Subcutaneous abdominal adipose tissue (tissue), 5 donors: ENCODE measurements around the gene ART1.

Experiments used
- H3K27ac ChIP-seq: one replicate; pipeline ENCODE4 v1.7.0; 2013; ENCODE audit warnings: low read depth, mild to moderate bottlenecking, inconsistent platforms, low read length, moderate library complexity
- H3K27me3 ChIP-seq, 5 donors: one replicate each; pipeline ENCODE4 v1.7.0; 2013; ENCODE audit warnings: low read length in 5 of 5, inconsistent platforms in 1 of 5; ENCODE audit not compliant: control insufficient read depth in 5 of 5, insufficient read depth in 4 of 5
- H3K36me3 ChIP-seq, 5 donors: one replicate each; pipeline ENCODE4 v1.7.0; 2013; ENCODE audit warnings: low read length in 5 of 5; ENCODE audit not compliant: control insufficient read depth in 5 of 5, insufficient read depth in 5 of 5
- H3K4me1 ChIP-seq, 5 donors: one replicate each; pipeline ENCODE4 v1.7.0; 2013; ENCODE audit warnings: low read length in 5 of 5, mild to moderate bottlenecking in 3 of 5, moderate library complexity in 1 of 5; ENCODE audit not compliant: control insufficient read depth in 5 of 5, insufficient read depth in 5 of 5
- H3K4me3 ChIP-seq, 5 donors: one replicate each; pipeline ENCODE4 v1.7.0; 2013; ENCODE audit warnings: low read length in 5 of 5, low read depth in 1 of 5
- H3K9ac ChIP-seq, 5 donors: one replicate each; pipeline ENCODE4 v1.7.0; 2013; ENCODE audit warnings: low read length in 5 of 5, mild to moderate bottlenecking in 4 of 5, moderate library complexity in 3 of 5
- H3K9me3 ChIP-seq, 5 donors: one replicate each; pipeline ENCODE4 v1.7.0; 2013; ENCODE audit warnings: low read length in 5 of 5; ENCODE audit not compliant: control insufficient read depth in 5 of 5
- donor health status: healthy.
- donor health status: healthy.
- donor health status: healthy.
- donor health status: healthy.
- donor health status: healthy.

ART1 gene

DNA sequence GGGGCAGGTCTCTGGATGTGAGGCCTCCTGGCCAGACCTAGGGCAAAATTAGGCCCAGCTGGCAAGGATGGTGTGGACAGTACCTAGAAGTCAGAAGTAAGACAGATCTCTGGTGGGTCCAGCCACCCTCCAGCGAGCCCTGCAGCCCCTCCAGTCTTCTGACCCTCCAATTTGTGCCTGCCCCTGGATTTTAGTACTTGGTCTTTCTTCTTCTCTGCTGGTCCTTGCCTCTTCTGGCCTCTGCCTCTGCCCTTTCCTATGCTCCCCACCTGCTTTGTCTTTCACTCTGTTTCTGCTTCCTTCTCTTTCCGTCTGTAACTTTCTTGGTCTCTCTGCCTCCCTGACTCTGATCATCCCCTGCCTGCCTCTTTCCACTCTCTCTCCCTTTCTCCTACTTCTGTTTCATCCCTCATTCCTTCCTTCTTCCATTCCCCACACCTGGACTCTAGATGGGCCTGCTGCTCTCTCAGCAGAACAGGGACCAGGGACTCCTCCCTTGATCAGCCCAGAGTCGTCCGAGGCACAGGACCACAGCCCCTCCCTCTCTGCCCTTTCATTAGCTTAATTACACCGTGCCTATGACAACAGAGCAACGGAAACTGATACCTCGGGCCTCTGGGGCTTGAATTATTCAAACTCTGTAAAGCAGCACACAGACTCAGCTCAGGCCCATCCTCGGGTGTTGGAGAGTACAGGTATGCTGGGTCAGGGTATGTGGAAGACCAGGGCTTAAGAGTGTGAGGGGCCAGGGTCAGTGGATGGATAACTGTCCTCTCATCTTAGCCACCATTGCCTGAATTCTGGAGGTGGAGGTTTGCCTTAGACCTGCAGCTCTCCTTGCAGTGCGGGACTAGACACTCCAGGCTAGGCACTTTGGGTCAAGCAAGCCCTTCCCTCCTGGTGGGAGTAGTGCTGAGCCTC lies 26.7 kb downstream of the ART1 start, which contains the start of gene CHRNA10:
Gene CHRNA10, minus strand, starts transcription at position 51 of the 921 bp plus-strand sequence. CDS start 72 bp downstream, outside the sequence.
- Histone ChIP-seq H3K9me3 (no peaks in the 10 kb centered on the region), H3K27ac (no peak within 1 kb of the TSS), H3K36me3 (peaks cover 17 to 91% (median 82%) of the 10 kb centered on the region in 5 donors), H3K27me3 (no peaks in the 10 kb centered on the region), H3K9ac (no peak within 1 kb of the TSS), H3K4me1 (no peaks in the 10 kb centered on the region), H3K4me3 (no peak within 1 kb of the TSS)

GRCh38 chr11:3674189-3674588 lies 29.3 kb downstream of the ART1 start:
- Histone ChIP-seq H3K4me1 (no peaks in the 10 kb centered on the region), H3K4me3 (no peak overlapping the region), H3K27ac (no peak overlapping the region), H3K9me3 (no peaks in the 10 kb centered on the region), H3K36me3 (peaks cover 34 to 94% (median 88%) of the 10 kb centered on the region in 5 donors), H3K27me3 (no peaks in the 10 kb centered on the region), H3K9ac (no peak overlapping the region)

- Histone ChIP-seq H3K4me3 (no peak overlapping the region), H3K9me3 (no peaks in the 10 kb centered on the region), H3K27ac (no peak overlapping the region), H3K36me3 (peaks cover 40 to 98% (median 89%) of the 10 kb centered on the region in 5 donors), H3K27me3 (no peaks in the 10 kb centered on the region), H3K9ac (no peak overlapping the region), H3K4me1 (no peaks in the 10 kb centered on the region)
Measured at GRCh38 chr11:3675971-3676370, 31.0 kb downstream of the ART1 start.

DNA sequence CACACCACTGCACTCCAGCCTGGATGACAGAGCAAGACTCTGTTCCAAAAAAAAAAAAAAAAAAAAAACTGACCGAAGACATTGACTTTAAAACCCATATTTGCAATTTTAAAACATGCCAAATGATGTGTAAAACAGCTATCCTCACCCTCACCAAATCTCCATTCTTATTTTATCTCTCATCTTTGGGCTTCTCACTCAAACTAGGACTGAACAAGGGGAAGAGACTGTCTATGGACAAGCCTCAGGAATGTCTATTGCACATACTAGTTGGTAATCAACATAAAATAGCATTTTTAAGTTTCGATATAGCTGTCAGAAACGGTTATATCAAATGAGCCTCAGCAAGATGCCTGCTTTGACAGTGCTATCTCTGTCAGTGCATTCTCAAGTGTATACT lies 34.1 kb downstream of the ART1 start:
- H3K36me3 ChIP-seq, result peaks cover 55 to 96% (median 92%) of the 10 kb centered on the region in 5 donors
- H3K4me1 ChIP-seq, result no peaks in the 10 kb centered on the region
- H3K27me3 ChIP-seq, result no peaks in the 10 kb centered on the region

DNA sequence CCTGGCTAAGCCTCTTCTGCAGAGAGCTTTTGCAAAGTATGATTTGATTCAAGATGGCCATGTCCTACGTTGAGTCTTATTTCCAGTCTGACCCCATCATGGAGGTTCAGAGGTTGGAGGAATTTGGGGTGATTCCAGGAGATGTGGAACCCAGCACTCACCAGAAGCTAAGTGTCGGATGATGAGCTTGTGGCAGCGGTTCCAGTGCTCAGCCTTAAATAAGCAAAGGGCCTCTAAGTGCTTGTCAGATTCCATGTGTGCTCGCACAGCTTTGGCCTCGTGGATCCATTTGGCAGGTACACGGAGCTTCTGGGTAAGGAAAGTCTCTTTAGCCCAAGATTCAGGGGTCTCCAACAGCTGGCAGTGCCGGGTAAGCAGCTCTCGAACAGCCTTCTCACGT lies 38.1 kb downstream of the ART1 start:
- H3K9me3 ChIP-seq, result no peaks in the 10 kb centered on the region
- H3K27me3 ChIP-seq, result no peaks in the 10 kb centered on the region
- H3K4me1 ChIP-seq, result no peaks in the 10 kb centered on the region
- no peak overlapping the region for H3K9ac ChIP-seq
- no peak overlapping the region for H3K27ac ChIP-seq
- peaks cover 57 to 96% (median 93%) of the 10 kb centered on the region in 5 donors for H3K36me3 ChIP-seq
- no peak overlapping the region for H3K4me3 ChIP-seq

More for the DNA sequence above, 34.1 kb downstream of the ART1 start:
- Histone ChIP-seq H3K9me3 (no peaks in the 10 kb centered on the region), H3K27ac (no peak overlapping the region), H3K9ac (no peak overlapping the region), H3K4me3 (no peak overlapping the region)

GRCh38 chr11:3684129-3684818 lies 39.3 kb downstream of the ART1 start:
- H3K27ac ChIP-seq, result no peak overlapping the region
- no peak overlapping the region for H3K4me3 ChIP-seq
- H3K27me3 ChIP-seq, result no peaks in the 10 kb centered on the region
- H3K36me3 ChIP-seq, result peaks cover 48 to 89% (median 85%) of the 10 kb centered on the region in 5 donors
- H3K9ac ChIP-seq, result no peak overlapping the region
- no peaks in the 10 kb centered on the region for H3K9me3 ChIP-seq
- H3K4me1 ChIP-seq, result no peaks in the 10 kb centered on the region

DNA sequence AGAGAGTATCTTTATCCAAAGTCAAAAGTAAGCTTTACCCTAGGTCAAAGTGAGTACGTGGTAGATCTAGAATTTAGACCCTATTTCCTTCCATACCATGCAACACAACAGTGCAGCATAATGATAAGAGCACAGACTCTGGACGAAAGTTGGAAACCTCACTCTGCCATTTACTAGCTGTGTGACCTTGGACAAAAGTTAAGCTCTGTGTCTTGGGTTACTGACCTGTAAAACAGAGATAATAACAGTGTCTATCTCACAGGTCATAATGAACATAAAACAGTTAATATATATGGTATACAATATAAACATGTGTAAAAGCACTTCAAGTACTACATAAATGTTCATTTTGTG lies 39.9 kb downstream of the ART1 start:
- H3K27me3 ChIP-seq, result no peaks in the 10 kb centered on the region
- no peaks in the 10 kb centered on the region for H3K9me3 ChIP-seq
- no peaks in the 10 kb centered on the region for H3K4me1 ChIP-seq
- H3K9ac ChIP-seq, result no peak overlapping the region
- H3K36me3 ChIP-seq, result peaks cover 43 to 87% (median 83%) of the 10 kb centered on the region in 5 donors
- no peak overlapping the region for H3K4me3 ChIP-seq
- H3K27ac ChIP-seq, result no peak overlapping the region

DNA sequence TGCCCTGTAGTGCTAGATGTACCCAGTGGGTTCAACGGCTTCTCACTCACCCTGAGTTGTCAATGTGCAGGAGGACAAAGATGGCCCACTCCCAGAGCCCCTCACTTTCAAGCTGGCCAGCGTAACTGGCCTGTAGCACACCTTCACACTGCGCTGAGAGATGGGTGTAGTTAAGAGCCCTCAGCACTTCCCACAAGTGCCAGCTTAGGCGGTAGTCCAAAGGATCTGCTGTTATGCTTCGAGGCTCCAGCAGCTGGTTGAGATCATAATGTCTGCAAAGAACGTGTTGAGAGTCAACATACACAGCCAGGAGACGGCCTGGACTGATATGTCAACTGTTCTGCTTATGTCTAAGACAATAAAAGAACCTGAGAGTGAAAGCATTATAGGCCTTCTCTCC lies 41.0 kb downstream of the ART1 start:
- Histone ChIP-seq H3K27me3 (no peaks in the 10 kb centered on the region), H3K4me3 (no peak overlapping the region), H3K27ac (no peak overlapping the region), H3K4me1 (no peaks in the 10 kb centered on the region), H3K9ac (no peak overlapping the region), H3K36me3 (peaks cover 47 to 86% (median 79%) of the 10 kb centered on the region in 5 donors), H3K9me3 (no peaks in the 10 kb centered on the region)

GRCh38 chr11:3686751-3687150 lies 41.8 kb downstream of the ART1 start:
- Histone ChIP-seq H3K9ac (no peak overlapping the region), H3K36me3 (peaks cover 44 to 86% (median 78%) of the 10 kb centered on the region in 5 donors), H3K4me3 (no peak overlapping the region), H3K4me1 (no peaks in the 10 kb centered on the region), H3K9me3 (no peaks in the 10 kb centered on the region), H3K27me3 (no peaks in the 10 kb centered on the region), H3K27ac (no peak overlapping the region)

GRCh38 chr11:3700410-3700809 lies 55.5 kb downstream of the ART1 start:
- H3K9me3 ChIP-seq, result no peaks in the 10 kb centered on the region
- H3K36me3 ChIP-seq, result peaks cover 46 to 92% (median 79%) of the 10 kb centered on the region in 5 donors
- H3K4me3 ChIP-seq, result no peak overlapping the region
- no peaks in the 10 kb centered on the region for H3K27me3 ChIP-seq
- no peak overlapping the region for H3K9ac ChIP-seq
- no peaks in the 10 kb centered on the region for H3K4me1 ChIP-seq
- H3K27ac ChIP-seq, result no peak overlapping the region
